Superior temporal gyrus (tissue), 1 donor: ENCODE measurements around the gene CDH22.

Experiments
- DNase-seq: peaks from one replicate; pipeline ENCODE4 v3.0.0-alpha.2; 2016; ENCODE audit errors: extremely low spot score

The CDH22 gene

GRCh38 chr20:46308258-46309157 is at the start of gene CDH22:
Gene CDH22 (minus strand): TSS chr20:46308498. CDS start chr20:46251294, 57,204 bp downstream.
- no peak for DNase-seq

- DNase-seq, result no peak
Measured at GRCh38 chr20:46357030-46357514, 48.8 kb upstream of the CDH22 start.

GRCh38 chr20:46356195-46357029 is 48.1 kb upstream of the CDH22 start:
- no peak for DNase-seq

- DNase-seq, result no peak
Measured at GRCh38 chr20:46355778-46356177, 47.5 kb upstream of the CDH22 start.

GRCh38 chr20:46354920-46355654 is 46.8 kb upstream of the CDH22 start:
- DNase-seq, result no peak

- no peak for DNase-seq
Measured at GRCh38 chr20:46354207-46354555, 45.9 kb upstream of the CDH22 start.

GRCh38 chr20:46353500-46354206 is 45.4 kb upstream of the CDH22 start:
- no peak for DNase-seq

- no peak for DNase-seq
Measured at GRCh38 chr20:46352370-46352938, 44.2 kb upstream of the CDH22 start.

- DNase-seq, result no peak
Measured at GRCh38 chr20:46351357-46352058, 43.2 kb upstream of the CDH22 start.

GRCh38 chr20:46350986-46351267 is 42.6 kb upstream of the CDH22 start:
- DNase-seq, result no peak

GRCh38 chr20:46350201-46350985 is 42.1 kb upstream of the CDH22 start:
- no peak for DNase-seq

- no peak for DNase-seq
Measured at GRCh38 chr20:46349742-46350056, 41.4 kb upstream of the CDH22 start.

GRCh38 chr20:46349035-46349741 is 40.9 kb upstream of the CDH22 start:
- peak; percentile 82 for DNase-seq

GRCh38 chr20:46347841-46348803 is 39.8 kb upstream of the CDH22 start:
- DNase-seq, result peak; percentile 43

- DNase-seq, result no peak
Measured at GRCh38 chr20:46346770-46347169, 38.5 kb upstream of the CDH22 start.

- no peak for DNase-seq
Measured at GRCh38 chr20:46344488-46345162, 36.3 kb upstream of the CDH22 start.

GRCh38 chr20:46343975-46344357 is 35.7 kb upstream of the CDH22 start:
- DNase-seq, result no peak
